HepG2 (cell line): ENCODE data around the gene N4BP2L1. TPM values are rescaled to one million over a fixed set of nuclear protein-coding genes. Genes with fewer than 3 reads are reported as not detected.

ENCODE experiments used
- CBX1 ChIP-seq: IDR thresholded peaks from one replicate; pipeline ENCODE4 v1.6.1; 2016; ENCODE audit warnings: antibody characterized with exemption, low read depth
- CEBPG ChIP-seq: IDR thresholded peaks from 2 replicates; pipeline ENCODE4 v1.6.1; 2016
- CENPT ChIP-seq: sonication (generic); formaldehyde crosslinking; IDR thresholded peaks from 2 replicates; pipeline ENCODE4 v1.8.0; 2022; ENCODE audit warnings: low read depth, mild to moderate bottlenecking, moderate library complexity, missing genetic modification reagents
- DNMT1 ChIP-seq: sonication (generic); formaldehyde crosslinking; IDR thresholded peaks from 2 replicates; pipeline ENCODE4 v1.5.1; 2020; ENCODE audit warnings: mild to moderate bottlenecking, missing genetic modification reagents
- ERF ChIP-seq: IDR thresholded peaks from 2 replicates; pipeline ENCODE4 v1.6.1; 2018; ENCODE audit warnings: missing biosample characterization, missing genetic modification reagents
- FOSL1 ChIP-seq: sonication (generic); formaldehyde crosslinking; IDR thresholded peaks from 2 replicates; pipeline ENCODE4 v1.9.0; 2021; ENCODE audit warnings: missing genetic modification reagents, borderline replicate concordance
- HNRNPH1 ChIP-seq: fragments of 200-400 bp; formaldehyde crosslinking; optimal IDR thresholded peaks from 2 replicates; pipeline ENCODE3; 2017; ENCODE audit warnings: mild to moderate bottlenecking, low read depth, low read length
- HNRNPLL ChIP-seq: fragments of 200-400 bp; formaldehyde crosslinking; IDR thresholded peaks from 2 replicates; pipeline ENCODE4 v1.6.1; 2017; ENCODE audit warnings: mild to moderate bottlenecking, low read depth, low read length; ENCODE audit not compliant: poor library complexity, severe bottlenecking
- ISX ChIP-seq: sonication (generic); formaldehyde crosslinking; conservative IDR thresholded peaks from 2 replicates; pipeline ENCODE4 v1.5.0; 2020; ENCODE audit warnings: missing genetic modification reagents
- KDM2A ChIP-seq: sonication (generic); formaldehyde crosslinking; IDR thresholded peaks from 2 replicates; pipeline ENCODE4 v1.4.0; 2020; ENCODE audit warnings: low read depth, missing genetic modification reagents, borderline replicate concordance
- MTA3 ChIP-seq: sonication (generic); formaldehyde crosslinking; IDR thresholded peaks from 2 replicates; pipeline ENCODE4 v1.4.0; 2020; ENCODE audit warnings: missing genetic modification reagents
- NCOR1 ChIP-seq: fragments of 200-600 bp; sonication (generic); IDR thresholded peaks from 2 replicates; pipeline ENCODE4 v1.7.0; 2017; ENCODE audit warnings: antibody characterized with exemption, low read length, borderline replicate concordance
- NFKBIZ ChIP-seq: IDR thresholded peaks from 2 replicates; pipeline ENCODE4 v1.6.1; 2018; ENCODE audit warnings: missing genetic modification reagents, missing compliant biosample characterization
- PCBP2 ChIP-seq: fragments of 200-400 bp; formaldehyde crosslinking; optimal IDR thresholded peaks from 2 replicates; pipeline ENCODE3; 2018; ENCODE audit warnings: low read length, low read depth; ENCODE audit not compliant: poor library complexity, severe bottlenecking
- SMAD1 ChIP-seq: sonication (generic); formaldehyde crosslinking; IDR thresholded peaks from 2 replicates; pipeline ENCODE4 v1.4.0; 2020; ENCODE audit warnings: missing genetic modification reagents, low read depth, mild to moderate bottlenecking, borderline replicate concordance
- THYN1 ChIP-seq: sonication (generic); formaldehyde crosslinking; IDR thresholded peaks from 2 replicates; pipeline ENCODE4 v1.8.1; 2023; ENCODE audit warnings: low read depth, mild to moderate bottlenecking, moderate library complexity, missing genetic modification reagents, borderline replicate concordance
- ZFP36L2 ChIP-seq: sonication (generic); formaldehyde crosslinking; IDR thresholded peaks from 2 replicates; pipeline ENCODE4 v1.4.0; 2020; ENCODE audit warnings: missing genetic modification reagents
- ZFP41 ChIP-seq: sonication (generic); formaldehyde crosslinking; IDR thresholded peaks from 2 replicates; pipeline ENCODE4 v1.4.0; 2020; ENCODE audit warnings: mild to moderate bottlenecking, missing genetic modification reagents, borderline replicate concordance
- ZMAT3 ChIP-seq: sonication (generic); formaldehyde crosslinking; conservative IDR thresholded peaks from 2 replicates; pipeline ENCODE4 v1.7.0; 2021; ENCODE audit warnings: missing genetic modification reagents
- ZNF225 ChIP-seq: sonication (generic); formaldehyde crosslinking; IDR thresholded peaks from 2 replicates; pipeline ENCODE4 v1.4.0; 2020; ENCODE audit warnings: mild to moderate bottlenecking, missing genetic modification reagents
- ZNF484 ChIP-seq: sonication (generic); formaldehyde crosslinking; IDR thresholded peaks from 2 replicates; pipeline ENCODE4 v1.5.1; 2020; ENCODE audit warnings: mild to moderate bottlenecking, low read depth, missing genetic modification reagents, borderline replicate concordance
- ZNF546 ChIP-seq: sonication (generic); formaldehyde crosslinking; conservative IDR thresholded peaks from 2 replicates; pipeline ENCODE4 v1.8.1; 2023; ENCODE audit warnings: mild to moderate bottlenecking, missing genetic modification reagents
- ZNF670 ChIP-seq: sonication (generic); formaldehyde crosslinking; IDR thresholded peaks from 2 replicates; pipeline ENCODE4 v1.8.0; 2022; ENCODE audit warnings: mild to moderate bottlenecking, missing genetic modification reagents, borderline replicate concordance
- ZNF776 ChIP-seq: sonication (generic); formaldehyde crosslinking; IDR thresholded peaks from 2 replicates; pipeline ENCODE4 v1.4.0; 2020; ENCODE audit warnings: mild to moderate bottlenecking, missing genetic modification reagents
- polyA plus RNA-seq, 8 experiments: library from polyadenylated mRNA; depleted of rRNA in 3 of 8; stranded (reverse) in 7 of 8; unstranded in 1 of 8; fragments of >200 nt; fragmentation: Illumina TruSeq in 4 of 8; extraction: Trizol in 4 of 8; gene quantifications; 2 replicates each; pipeline versions ENCODE4 v1.2.1 to v1.2.3, GENCODE V29; 2011 to 2016; ENCODE audit warnings: low read depth in 4 of 8, missing spikeins in 1 of 8, mixed read lengths in 1 of 8; ENCODE audit not compliant: insufficient read depth in 1 of 8
- total RNA-seq, 5 experiments: library from RNA; depleted of rRNA; stranded (reverse); fragments of >200 nt; fragmentation: Illumina TruSeq; extraction: Trizol; gene quantifications; 2 replicates each; pipeline ENCODE4 v1.2.3, GENCODE V29; 2016; ENCODE audit warnings: low read depth in 1 of 5
- TF ChIP-seq, protein P1 (sequence below): sonication (generic); formaldehyde crosslinking; IDR thresholded peaks from 2 replicates; pipeline ENCODE4 v1.4.0; 2020; ENCODE audit warnings: missing genetic modification reagents
- TF ChIP-seq, protein P2 (sequence below): sonication (generic); formaldehyde crosslinking; IDR thresholded peaks from 2 replicates; pipeline ENCODE4 v1.4.0; 2020; ENCODE audit warnings: missing genetic modification reagents
- TF ChIP-seq, protein P3 (sequence below): sonication (generic); formaldehyde crosslinking; IDR thresholded peaks from 2 replicates; pipeline ENCODE4 v1.4.0; 2020; ENCODE audit warnings: missing genetic modification reagents

The N4BP2L1 gene
- total and polyA plus RNA-seq, 2 of the 13 experiments (the other 11 are each of a cell fraction or from before 2014, with no cell fraction given) = 13.2 to 34.5 TPM

DNA sequence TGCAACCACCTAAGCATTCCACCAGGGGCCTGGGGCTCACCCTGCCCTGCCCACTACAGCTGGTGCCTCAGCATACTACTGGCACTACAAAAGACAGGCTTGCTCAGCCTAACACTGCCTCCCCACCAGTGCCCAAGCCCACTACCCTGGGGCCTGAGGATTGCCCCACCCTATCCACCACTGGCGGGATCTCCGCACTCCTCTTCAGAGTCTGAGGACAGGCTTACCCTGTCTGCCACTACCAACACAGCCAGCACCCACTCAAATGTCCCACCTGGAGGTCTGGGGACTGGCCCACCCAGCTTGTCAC is 27.6 kb upstream of the N4BP2L1 start (continued):
- TF ChIP-seq ZFP36L2 (CRISPR knock-in tag) = no peak
- no peak for TF ChIP-seq ZNF546 (CRISPR knock-in tag)
- TF ChIP-seq ERF (CRISPR knock-in tag) = no peak
- no peak for TF ChIP-seq ISX
- no peak for TF ChIP-seq ZNF670 (CRISPR knock-in tag)
- TF ChIP-seq ZNF225 (CRISPR knock-in tag) = 0 out of 2 replicates have a peak, but pooled peaks have one; percentile 21
- TF ChIP-seq, protein P1, sequence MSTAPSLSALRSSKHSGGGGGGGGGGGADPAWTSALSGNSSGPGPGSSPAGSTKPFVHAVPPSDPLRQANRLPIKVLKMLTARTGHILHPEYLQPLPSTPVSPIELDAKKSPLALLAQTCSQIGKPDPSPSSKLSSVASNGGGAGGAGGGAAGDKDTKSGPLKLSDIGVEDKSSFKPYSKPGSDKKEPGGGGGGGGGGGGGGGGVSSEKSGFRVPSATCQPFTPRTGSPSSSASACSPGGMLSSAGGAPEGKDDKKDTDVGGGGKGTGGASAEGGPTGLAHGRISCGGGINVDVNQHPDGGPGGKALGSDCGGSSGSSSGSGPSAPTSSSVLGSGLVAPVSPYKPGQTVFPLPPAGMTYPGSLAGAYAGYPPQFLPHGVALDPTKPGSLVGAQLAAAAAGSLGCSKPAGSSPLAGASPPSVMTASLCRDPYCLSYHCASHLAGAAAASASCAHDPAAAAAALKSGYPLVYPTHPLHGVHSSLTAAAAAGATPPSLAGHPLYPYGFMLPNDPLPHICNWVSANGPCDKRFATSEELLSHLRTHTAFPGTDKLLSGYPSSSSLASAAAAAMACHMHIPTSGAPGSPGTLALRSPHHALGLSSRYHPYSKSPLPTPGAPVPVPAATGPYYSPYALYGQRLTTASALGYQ (CRISPR knock-in tag) = no peak
- no peak for TF ChIP-seq SMAD1
- TF ChIP-seq ZNF484 (CRISPR knock-in tag) = no peak
- no peak for TF ChIP-seq HNRNPH1
- no peak for TF ChIP-seq PCBP2
- TF ChIP-seq CBX1 = no peak
- no peak for TF ChIP-seq ZNF776 (CRISPR knock-in tag)
- TF ChIP-seq NFKBIZ (CRISPR knock-in tag) = no peak
- no peak for TF ChIP-seq MTA3 (CRISPR knock-in tag)
- no peak for TF ChIP-seq DNMT1 (CRISPR knock-in tag)
- TF ChIP-seq FOSL1 (CRISPR knock-in tag) = no peak
- no peak for TF ChIP-seq CEBPG (CRISPR knock-in tag)
- no peak for TF ChIP-seq HNRNPLL
- TF ChIP-seq NCOR1 = no peak
- no peak for TF ChIP-seq ZFP41
- no peak for TF ChIP-seq CENPT (CRISPR knock-in tag)
- TF ChIP-seq ZMAT3 = no peak
- peak; percentile 8; the same call in 1 of the 2 replicates for TF ChIP-seq KDM2A
- TF ChIP-seq, protein P2, sequence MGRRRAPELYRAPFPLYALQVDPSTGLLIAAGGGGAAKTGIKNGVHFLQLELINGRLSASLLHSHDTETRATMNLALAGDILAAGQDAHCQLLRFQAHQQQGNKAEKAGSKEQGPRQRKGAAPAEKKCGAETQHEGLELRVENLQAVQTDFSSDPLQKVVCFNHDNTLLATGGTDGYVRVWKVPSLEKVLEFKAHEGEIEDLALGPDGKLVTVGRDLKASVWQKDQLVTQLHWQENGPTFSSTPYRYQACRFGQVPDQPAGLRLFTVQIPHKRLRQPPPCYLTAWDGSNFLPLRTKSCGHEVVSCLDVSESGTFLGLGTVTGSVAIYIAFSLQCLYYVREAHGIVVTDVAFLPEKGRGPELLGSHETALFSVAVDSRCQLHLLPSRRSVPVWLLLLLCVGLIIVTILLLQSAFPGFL (CRISPR knock-in tag) = no peak
- TF ChIP-seq, protein P3, sequence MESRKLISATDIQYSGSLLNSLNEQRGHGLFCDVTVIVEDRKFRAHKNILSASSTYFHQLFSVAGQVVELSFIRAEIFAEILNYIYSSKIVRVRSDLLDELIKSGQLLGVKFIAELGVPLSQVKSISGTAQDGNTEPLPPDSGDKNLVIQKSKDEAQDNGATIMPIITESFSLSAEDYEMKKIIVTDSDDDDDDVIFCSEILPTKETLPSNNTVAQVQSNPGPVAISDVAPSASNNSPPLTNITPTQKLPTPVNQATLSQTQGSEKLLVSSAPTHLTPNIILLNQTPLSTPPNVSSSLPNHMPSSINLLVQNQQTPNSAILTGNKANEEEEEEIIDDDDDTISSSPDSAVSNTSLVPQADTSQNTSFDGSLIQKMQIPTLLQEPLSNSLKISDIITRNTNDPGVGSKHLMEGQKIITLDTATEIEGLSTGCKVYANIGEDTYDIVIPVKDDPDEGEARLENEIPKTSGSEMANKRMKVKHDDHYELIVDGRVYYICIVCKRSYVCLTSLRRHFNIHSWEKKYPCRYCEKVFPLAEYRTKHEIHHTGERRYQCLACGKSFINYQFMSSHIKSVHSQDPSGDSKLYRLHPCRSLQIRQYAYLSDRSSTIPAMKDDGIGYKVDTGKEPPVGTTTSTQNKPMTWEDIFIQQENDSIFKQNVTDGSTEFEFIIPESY (CRISPR knock-in tag) = no peak; the same call in 1 of the 2 replicates
- no peak for TF ChIP-seq THYN1 (CRISPR knock-in tag)
